IPS-11a (cell line): ENCODE data around the gene IL2RG.

Experiments used
- H3K4me3 ChIP-seq: one replicate; pipeline ENCODE4 v1.5.1; 2013; ENCODE audit warnings: low read depth, low read length, control low read depth

Gene IL2RG

GRCh38 chrX:71109051-71109450 is 2.3 kb downstream of the IL2RG start:
- H3K4me3 ChIP-seq: no peak overlapping the region

- no peak overlapping the region for H3K4me3 ChIP-seq
Observed at GRCh38 chrX:71107762-71108360, 3.5 kb downstream of the IL2RG start.

- no peak overlapping the region for H3K4me3 ChIP-seq
Observed at GRCh38 chrX:71107245-71107644, 4.1 kb downstream of the IL2RG start.

GRCh38 chrX:71106427-71106826 is 5.0 kb downstream of the IL2RG start, which contains the start of gene CXorf65:
Gene CXorf65, minus strand, starts transcription at chrX:71106740. Its CDS starts 184 bp downstream, at chrX:71106556.
- no peak within 1 kb of the TSS for H3K4me3 ChIP-seq

GRCh38 chrX:71105628-71106027 is 5.7 kb downstream of the IL2RG start:
- no peak overlapping the region for H3K4me3 ChIP-seq

- H3K4me3 ChIP-seq: no peak overlapping the region
Observed at GRCh38 chrX:71103110-71103983, 8.0 kb downstream of the IL2RG start.

GRCh38 chrX:71102292-71102691 is 9.1 kb downstream of the IL2RG start:
- H3K4me3 ChIP-seq: no peak overlapping the region

- no peak overlapping the region for H3K4me3 ChIP-seq
Observed at GRCh38 chrX:71100581-71101505, 10.5 kb downstream of the IL2RG start.

- no peak overlapping the region for H3K4me3 ChIP-seq
Observed at GRCh38 chrX:71099736-71100135, 11.6 kb downstream of the IL2RG start.

GRCh38 chrX:71098951-71099506 is 12.3 kb downstream of the IL2RG start:
- no peak overlapping the region for H3K4me3 ChIP-seq

GRCh38 chrX:71098302-71098701 is 13.1 kb downstream of the IL2RG start:
- no peak overlapping the region for H3K4me3 ChIP-seq

GRCh38 chrX:71096760-71097032 is 14.7 kb downstream of the IL2RG start:
- H3K4me3 ChIP-seq: peak overlapping the region; percentile 63

- H3K4me3 ChIP-seq: peak overlapping the region; percentile 63
Observed at GRCh38 chrX:71095981-71096759, 15.2 kb downstream of the IL2RG start.

- peak within 1 kb of the TSS; percentile 63 for H3K4me3 ChIP-seq
Observed at GRCh38 chrX:71095555-71095980, 15.8 kb downstream of the IL2RG start, which contains the start of gene FOXO4. Gene FOXO4, plus strand, starts transcription at chrX:71095851. Its CDS starts 678 bp downstream, at chrX:71096529.

GRCh38 chrX:71095033-71095432 is 16.3 kb downstream of the IL2RG start:
- peak overlapping the region; percentile 61 for H3K4me3 ChIP-seq

- no peak overlapping the region for H3K4me3 ChIP-seq
Observed at GRCh38 chrX:71091263-71091662, 20.1 kb downstream of the IL2RG start.

GRCh38 chrX:71085900-71086299 is 25.5 kb downstream of the IL2RG start:
- H3K4me3 ChIP-seq: no peak overlapping the region

GRCh38 chrX:71082822-71083221 is 28.6 kb downstream of the IL2RG start:
- no peak overlapping the region for H3K4me3 ChIP-seq

GRCh38 chrX:71082124-71082647 is 29.2 kb downstream of the IL2RG start:
- H3K4me3 ChIP-seq: no peak overlapping the region
